ENCODE data around the gene NEMP1.

DNA sequence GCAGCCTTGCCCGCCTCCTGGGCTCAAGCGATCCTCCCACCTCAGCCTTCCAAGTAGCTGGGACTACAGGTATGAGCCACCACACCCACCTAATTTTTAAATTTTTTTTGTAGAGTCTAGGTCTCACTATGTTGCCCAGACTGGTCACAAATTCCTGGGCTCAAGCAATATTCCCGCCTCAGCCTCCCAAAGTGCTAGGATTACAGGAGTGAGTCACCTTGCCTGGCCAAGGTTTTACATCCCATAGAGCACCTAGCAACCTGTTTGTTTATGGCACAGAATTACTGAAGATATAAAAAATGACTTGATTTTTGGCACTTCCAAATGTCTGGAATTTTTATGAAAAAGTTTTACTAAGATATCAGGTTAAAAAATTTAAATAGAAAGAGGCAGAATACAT lies 45.2 kb downstream of the NEMP1 start:
- no peak for TF ChIP-seq EZH2phosphoT487 (IDR thresholded peaks at IDR 0.05; ENCODE audit: insufficient read depth, low read depth)
- TF ChIP-seq EZH2 (IDR thresholded peaks at IDR 0.05; ENCODE audit: insufficient read depth, poor library complexity, severe bottlenecking), result no peak
